Activated CD4-positive, alpha-beta T cell treated with anti-CD3 and anti-CD28 coated beads, Interleukin-2, amount 50 U/mL, for 24 hours (primary cell): ENCODE data around the gene BEAN1.
"Not testable (repeated sequence)": the region's sequence is repeated elsewhere in the genome, so short reads cannot be mapped to it uniquely, and the experiment has no call there.

Source experiments
- DNase-seq, 2 donors: peaks; one replicate each; pipeline ENCODE4 v3.0.0-alpha.2; 2020; ENCODE audit warnings: low read depth in 1 of 2, low spot score in 1 of 2

The BEAN1 gene

DNA sequence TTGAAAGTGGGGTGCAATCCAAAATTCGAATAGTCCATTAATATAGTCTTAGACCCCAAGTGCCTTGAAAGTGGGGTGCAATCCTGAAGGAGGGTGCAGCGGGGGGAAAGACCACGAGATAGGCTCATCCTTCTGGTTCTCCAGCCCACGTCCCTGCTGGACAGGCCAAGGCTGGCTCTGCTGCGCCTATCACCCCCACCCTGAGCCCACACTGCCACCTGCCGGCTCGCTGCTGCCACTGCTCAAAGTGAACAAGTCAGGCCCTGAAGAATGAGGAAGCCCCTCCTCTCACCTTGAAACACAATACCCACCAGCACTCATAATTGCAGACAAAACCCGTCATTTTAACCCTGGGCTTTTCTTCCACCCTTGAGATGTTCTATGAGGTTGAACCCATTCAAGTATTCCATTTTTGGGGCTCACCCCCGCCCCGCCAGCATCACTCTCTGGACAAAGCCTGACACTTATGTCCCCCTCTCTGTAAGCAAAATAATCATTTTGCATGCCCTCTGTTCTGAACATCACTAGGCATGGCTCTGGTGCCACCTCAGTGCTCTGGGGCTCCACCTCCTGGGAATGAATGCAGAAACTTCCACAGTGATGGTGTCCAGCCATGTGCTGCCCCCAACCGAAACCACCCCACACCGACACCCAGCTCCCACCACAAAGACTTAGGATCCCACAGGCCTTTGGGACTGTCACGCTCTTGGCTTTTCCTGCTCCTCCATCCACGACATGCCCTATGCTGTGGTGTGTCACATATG lies 56.8 kb downstream of the BEAN1 start:
- peak; percentile 54 to 56 for DNase-seq

- DNase-seq = no peak
These were observed 57.5 kb downstream of the BEAN1 start for GRCh38 chr16:66484453-66485213.

DNA sequence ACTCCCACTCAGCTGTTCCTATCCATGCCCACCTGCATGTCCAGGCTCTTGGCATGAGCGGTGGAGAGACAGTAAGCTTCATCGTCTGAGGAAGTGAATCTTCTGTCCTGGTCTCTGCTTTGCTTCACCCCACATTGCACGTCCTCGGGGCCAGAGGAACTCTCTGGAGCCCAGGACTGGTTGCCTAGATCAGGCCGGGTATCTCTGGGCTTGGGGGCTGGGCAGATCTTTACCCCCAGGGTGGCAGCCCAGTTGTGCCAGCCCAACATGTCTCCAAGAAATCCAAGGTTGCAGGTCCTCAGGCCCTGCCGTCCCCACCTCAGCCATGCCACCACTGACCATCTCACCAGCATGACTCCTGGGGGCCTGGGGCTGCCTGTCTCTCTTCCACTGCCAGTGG lies 58.3 kb downstream of the BEAN1 start:
- DNase-seq = no peak

- no peak for DNase-seq
These were observed 59.2 kb downstream of the BEAN1 start for GRCh38 chr16:66486199-66486772.

- no peak for DNase-seq
These were observed 59.9 kb downstream of the BEAN1 start for GRCh38 chr16:66486773-66487579.

DNA sequence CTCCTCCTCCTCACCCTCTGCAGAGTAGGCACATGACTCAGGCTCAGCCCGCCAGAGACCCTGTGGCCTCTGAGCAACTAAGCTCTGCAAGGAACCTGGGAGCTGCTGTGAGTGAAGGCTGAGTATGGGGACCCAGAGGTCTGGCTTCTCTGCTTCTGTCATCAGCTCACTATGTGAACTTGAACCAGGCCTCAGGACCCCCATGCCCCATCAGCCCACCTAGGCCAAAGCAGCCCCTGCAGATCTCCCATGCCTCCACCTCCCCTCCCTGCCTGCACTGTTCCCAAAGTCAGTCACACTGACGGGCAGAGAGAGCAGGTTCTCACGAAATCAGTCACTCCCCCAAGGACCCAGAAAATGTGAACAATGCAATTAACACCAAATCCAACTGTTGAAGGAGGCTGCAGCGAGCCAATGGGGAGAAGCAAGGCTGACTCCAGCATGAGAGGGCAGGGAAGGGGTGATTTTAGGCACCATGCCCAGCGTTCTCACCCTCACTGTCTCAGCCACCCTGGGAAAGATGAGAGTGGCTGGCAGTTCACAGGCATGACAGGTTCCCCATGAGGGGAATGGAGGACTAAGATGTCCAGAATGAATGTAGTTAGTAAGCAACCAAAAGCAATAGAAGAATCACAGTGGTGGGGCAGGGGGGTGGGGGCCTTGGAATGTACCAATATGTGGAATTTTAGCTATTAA lies 60.6 kb downstream of the BEAN1 start:
- no peak for DNase-seq

GRCh38 chr16:66488505-66488904 lies 61.4 kb downstream of the BEAN1 start:
- no peak for DNase-seq

DNA sequence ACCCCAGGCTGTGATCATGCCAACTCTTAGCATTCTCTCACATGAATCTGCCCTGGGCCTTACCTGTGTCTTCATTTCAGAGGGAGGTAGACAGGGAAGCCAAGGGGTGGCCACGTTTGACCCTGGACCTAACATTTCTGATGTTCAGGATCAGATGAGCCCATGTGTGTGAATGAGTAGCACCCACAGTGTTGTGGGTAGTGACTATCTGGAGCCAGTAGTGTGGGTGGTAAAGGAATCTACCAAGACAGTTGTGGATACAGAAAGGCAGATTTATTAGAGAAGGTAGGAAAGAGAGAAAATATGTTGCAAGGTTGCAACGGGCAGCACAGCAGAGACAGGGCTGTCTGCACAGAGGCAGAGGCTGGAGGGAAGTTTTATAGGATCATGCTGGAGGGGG lies 62.3 kb downstream of the BEAN1 start:
- DNase-seq = no peak

DNA sequence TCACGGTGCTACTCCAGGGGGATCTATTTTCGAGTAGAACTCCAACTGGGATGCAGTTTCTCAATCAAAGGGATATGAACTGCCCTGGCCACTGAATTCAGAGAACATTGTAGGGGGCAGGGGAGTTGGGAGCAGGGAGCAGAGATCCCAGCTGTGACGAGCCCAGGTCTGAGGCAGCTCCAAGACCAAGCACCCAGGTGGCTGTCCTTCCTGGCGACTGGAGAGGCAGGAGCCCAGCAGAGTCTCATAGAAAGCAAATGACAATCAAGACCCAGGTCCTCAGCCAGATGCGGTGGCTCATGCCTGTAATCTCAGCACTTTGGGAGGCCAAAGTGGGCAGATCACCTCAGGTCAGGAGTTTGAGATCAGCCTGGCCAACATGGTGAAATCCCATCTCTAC lies 62.7 kb downstream of the BEAN1 start:
- no peak for DNase-seq

DNA sequence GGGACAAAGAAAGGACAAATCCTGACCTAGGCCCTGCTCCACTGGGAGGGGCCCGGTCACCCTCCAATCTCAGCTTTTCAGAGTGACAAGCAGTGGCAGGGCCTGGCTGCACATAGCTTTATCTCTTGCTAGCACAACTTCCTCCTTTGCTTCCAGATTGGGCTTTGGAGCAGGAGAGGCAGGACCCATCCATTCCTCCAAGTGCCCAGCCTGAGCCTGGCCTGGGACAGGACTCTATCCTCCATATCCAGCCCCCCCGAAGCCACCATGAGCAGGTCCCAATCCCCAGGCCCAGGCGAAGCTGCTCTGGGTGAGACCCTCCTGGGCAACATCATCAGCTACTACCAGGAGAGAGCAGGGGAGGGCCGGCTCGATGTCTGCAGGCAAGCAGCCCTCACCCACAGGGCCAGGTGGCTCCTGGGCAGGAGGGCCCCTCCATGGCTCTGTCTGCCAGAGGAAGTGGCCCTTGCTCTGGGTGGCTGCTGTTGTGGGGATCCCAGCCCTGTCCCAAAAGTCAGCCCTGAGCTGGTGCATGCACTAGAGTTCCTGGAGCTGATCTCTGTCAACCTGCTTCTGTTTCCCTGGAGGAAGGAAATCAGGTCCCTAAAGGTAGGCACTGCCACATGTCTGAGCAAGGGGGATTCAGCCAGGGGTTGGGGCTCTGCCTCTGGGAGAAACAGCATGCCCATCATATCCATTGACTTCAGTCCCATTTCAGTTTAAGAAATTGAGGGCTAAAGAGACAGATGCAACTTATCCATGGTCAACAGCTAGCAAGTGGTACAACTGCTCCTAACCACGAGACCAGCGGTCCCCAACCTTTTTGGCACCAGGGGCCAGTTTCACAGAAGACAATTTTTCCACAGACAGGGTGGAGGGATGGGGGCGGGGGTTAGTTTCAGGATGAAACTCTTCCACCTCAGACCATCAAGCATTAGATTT lies 64.0 kb downstream of the BEAN1 start:
- DNase-seq = no peak

- DNase-seq = no peak
These were observed 64.6 kb downstream of the BEAN1 start for GRCh38 chr16:66491716-66492064.

DNA sequence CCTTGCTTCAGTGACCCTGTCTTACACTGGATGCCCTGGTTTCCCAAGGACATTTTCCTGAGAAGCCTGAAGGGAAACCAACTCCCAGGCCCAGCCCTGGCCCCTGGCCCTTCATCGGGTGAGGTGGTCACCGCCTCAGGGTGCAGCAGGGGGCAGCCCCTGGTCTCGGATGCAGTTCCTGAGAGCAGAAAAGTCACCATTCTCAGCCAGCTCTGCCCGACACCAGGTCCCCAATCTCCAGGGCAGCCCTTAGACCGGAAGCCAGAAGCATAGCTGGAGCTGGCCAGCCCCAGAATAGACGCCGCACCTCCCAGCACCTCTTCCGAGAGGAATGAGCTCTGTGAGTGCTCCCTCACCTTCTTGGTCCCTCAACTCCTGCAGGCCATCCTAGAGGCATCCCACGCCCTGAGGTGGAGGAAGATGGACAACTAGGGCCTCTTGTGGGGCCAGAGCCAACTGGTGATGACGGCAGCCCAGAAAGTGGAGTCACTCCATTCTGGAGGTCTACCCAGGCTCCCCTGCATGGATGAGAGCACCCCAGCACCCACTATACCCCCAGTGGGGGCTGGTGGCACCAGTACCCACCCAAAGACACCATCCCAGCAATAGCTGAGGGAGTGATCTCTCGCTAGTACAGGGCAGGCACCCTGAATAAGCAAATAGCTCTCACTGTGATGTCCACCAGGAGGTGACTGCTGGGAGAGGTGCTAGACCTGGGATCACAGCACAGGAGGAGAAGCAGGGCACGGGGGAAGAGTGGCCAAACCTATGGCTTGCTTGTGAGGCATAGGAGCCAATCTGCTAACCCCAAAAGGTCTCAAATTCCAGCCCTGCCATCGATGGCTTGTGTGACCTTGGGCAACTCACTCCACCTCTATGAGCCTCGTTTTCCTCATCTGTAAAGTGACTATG lies 66.7 kb downstream of the BEAN1 start:
- no peak for DNase-seq

- no peak for DNase-seq
These were observed 67.8 kb downstream of the BEAN1 start for GRCh38 chr16:66494916-66495315.

DNA sequence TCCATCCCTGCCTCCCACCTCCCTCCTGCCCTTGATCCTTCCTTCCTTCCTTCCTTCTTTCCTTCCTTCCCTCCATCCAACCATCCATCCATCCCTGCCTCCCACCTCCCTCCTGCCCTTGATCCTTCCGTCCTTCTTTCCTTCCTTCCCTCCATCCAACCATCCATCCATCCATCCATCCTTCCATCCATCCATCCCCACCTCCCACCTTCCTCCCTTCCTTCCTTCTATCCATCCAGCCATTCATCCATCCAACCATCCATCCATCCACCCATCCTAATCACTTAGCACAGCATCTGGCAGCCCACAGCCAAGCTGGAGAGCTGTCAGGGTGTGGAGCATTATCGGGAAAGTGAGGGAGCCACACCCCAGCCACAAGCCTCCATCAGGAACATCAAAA lies 68.3 kb downstream of the BEAN1 start:
- no peak for DNase-seq

DNA sequence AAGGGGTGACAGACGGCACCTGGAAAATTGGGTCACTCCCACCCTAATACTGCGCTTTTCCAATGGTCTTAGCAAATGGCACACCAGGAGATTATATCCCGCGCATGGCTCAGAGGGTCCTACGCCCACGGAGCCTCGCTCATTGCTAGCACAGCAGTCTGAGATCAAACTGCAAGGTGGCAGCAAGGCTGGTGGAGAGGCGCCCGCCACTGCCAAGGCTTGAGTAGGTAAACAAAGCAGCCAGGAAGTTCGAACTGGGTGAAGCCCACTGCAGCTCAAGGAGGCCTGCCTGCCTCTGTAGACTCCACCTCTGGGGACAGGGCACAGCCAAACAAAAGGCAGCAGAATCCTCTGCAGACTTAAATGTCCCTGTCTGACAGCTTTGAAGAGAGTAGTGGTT lies 69.1 kb downstream of the BEAN1 start:
- not testable (repeated sequence) for DNase-seq

GRCh38 chr16:66497921-66498320 lies 70.8 kb downstream of the BEAN1 start:
- not testable (repeated sequence) for DNase-seq

DNA sequence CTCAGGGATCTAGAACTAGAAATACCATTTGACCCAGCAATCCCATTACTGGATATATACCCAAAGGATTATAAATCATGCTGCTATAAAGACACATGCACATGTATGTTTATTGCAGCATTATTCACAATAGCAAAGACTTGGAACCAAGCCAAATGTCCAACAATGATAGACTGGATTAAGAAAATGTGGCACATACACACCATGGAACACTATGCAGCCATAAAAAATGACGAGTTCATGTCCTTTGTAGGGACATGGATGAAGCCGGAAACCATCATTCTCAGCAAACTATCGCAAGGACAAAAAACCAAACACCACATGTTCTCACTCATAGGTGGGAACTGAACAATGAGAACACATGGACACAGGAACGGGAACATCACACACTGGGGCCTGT lies 74.5 kb downstream of the BEAN1 start:
- DNase-seq = not testable (repeated sequence)

DNA sequence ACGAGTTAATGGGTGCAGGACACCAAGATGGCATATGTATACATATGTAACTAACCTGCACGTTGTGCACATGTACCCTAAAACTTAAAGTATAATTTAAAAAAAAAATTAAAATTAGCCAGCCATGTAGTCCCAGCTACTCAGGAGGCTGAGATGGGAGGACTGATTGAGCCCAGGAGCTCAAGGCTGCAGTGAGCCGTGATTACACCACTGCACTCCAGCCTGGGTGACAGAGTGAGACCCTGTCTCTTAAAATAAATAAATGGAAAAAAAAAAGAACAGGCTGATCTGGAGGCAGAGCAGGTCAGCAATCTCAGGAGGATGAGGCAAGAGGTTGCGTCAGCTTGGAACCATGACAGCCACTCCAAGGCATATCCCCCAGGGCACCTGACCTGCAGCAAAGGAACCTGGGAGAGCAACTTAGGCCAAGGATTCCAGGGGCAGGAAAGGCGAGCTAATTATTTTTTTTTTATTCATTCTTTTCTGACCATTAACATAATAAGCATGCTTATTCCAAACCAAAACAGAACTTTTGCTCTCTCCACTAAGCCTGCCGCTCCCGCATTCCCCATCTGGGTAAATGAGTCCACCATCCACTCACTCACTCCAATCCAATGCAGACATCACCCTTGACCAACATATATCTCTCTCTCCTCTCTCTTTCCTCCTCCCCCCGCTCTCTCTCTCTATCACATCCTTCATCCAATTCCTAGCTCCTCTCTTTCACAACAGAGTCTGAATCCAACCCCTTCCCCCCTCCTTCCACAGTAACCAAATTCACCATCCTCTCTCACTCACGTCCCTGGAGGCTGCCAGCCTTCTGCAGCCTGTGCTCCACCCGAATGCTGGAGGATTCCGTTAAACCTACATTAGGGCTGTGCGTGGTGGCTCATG lies 75.2 kb downstream of the BEAN1 start:
- DNase-seq = no peak
